Progenitor cell of endocrine pancreas (in vitro differentiated cells): Measurements from ENCODE around the gene ARHGAP15. TPM values are rescaled to one million over a fixed set of nuclear protein-coding genes. Genes with fewer than 3 reads are reported as not detected.

Experiments
- DNase-seq: peaks from one replicate; pipeline ENCODE4 v3.0.0; 2021; ENCODE audit warnings: low spot score; ENCODE audit not compliant: unreplicated experiment
- H3K27ac Mint-ChIP-seq: 2 replicates; pipeline ENCODE4 v1.8.0; 2021; ENCODE audit warnings: mild to moderate bottlenecking, moderate library complexity, mixed read lengths
- H3K27me3 Mint-ChIP-seq: 2 replicates; pipeline ENCODE4 v1.8.0; 2021; ENCODE audit warnings: mixed read lengths
- H3K36me3 Mint-ChIP-seq: 2 replicates; pipeline ENCODE4 v1.8.0; 2022; ENCODE audit warnings: mixed read lengths; ENCODE audit not compliant: insufficient read depth
- H3K4me1 Mint-ChIP-seq: 2 replicates; pipeline ENCODE4 v1.8.0; 2021; ENCODE audit warnings: low read depth, mixed read lengths
- H3K4me3 Mint-ChIP-seq: 2 replicates; pipeline ENCODE4 v1.8.0; 2021; ENCODE audit warnings: low read depth, mild to moderate bottlenecking, moderate library complexity, mixed read lengths
- H3K9me3 Mint-ChIP-seq: 2 replicates; pipeline ENCODE4 v1.8.0; 2021; ENCODE audit warnings: low read depth, mixed read lengths
- total RNA-seq: library from RNA; stranded (reverse); gene quantifications from 2 replicates; pipeline ENCODE4 v1.2.1, GENCODE V29; 2021
- TF ChIP-seq, protein P1 (sequence below): fragments of 200-600 bp; sonication (generic); IDR thresholded peaks from one replicate; pipeline ENCODE4 v1.5.0; 2021; ENCODE audit warnings: antibody characterized with exemption, mild to moderate bottlenecking; ENCODE audit not compliant: unreplicated experiment

Gene ARHGAP15
- total RNA-seq, 1 donor from 2014 or later, result not detected

DNA sequence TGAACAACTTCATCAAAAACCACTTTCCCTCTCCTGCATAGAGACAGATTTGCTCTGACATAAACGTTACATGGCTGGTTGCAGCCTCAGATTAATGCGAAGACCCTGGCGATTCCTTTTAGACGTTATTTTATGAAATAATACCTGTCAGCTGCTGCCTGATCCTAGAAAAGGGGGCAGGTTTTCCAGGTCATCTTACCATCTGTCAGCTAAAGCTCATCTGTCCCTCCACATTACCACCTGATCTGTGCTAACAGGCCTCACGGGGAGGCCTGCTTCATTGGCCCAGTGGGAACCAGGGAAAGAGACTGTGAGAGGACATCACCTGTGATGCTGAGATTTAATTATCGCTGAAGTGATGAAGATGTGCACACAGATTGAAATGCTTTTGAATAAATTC lies 261.0 kb downstream of the ARHGAP15 start:
- H3K4me3 Mint-ChIP-seq, result no peak overlapping the region
- no peaks in the 10 kb centered on the region for H3K9me3 Mint-ChIP-seq
- no peak overlapping the region for H3K27ac Mint-ChIP-seq
- DNase-seq, result no peak
- H3K36me3 Mint-ChIP-seq, result no peaks in the 10 kb centered on the region
- H3K4me1 Mint-ChIP-seq, result peaks cover 9% of the 10 kb centered on the region
- TF ChIP-seq, protein P1, sequence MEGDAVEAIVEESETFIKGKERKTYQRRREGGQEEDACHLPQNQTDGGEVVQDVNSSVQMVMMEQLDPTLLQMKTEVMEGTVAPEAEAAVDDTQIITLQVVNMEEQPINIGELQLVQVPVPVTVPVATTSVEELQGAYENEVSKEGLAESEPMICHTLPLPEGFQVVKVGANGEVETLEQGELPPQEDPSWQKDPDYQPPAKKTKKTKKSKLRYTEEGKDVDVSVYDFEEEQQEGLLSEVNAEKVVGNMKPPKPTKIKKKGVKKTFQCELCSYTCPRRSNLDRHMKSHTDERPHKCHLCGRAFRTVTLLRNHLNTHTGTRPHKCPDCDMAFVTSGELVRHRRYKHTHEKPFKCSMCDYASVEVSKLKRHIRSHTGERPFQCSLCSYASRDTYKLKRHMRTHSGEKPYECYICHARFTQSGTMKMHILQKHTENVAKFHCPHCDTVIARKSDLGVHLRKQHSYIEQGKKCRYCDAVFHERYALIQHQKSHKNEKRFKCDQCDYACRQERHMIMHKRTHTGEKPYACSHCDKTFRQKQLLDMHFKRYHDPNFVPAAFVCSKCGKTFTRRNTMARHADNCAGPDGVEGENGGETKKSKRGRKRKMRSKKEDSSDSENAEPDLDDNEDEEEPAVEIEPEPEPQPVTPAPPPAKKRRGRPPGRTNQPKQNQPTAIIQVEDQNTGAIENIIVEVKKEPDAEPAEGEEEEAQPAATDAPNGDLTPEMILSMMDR, result no peak
- no peaks in the 10 kb centered on the region for H3K27me3 Mint-ChIP-seq

GRCh38 chr2:143392358-143392757 lies 263.1 kb downstream of the ARHGAP15 start:
- no peaks in the 10 kb centered on the region for H3K9me3 Mint-ChIP-seq
- no peak overlapping the region for H3K27ac Mint-ChIP-seq
- peaks cover 3% of the 10 kb centered on the region for H3K27me3 Mint-ChIP-seq
- TF ChIP-seq, protein P1, result no peak
- H3K4me3 Mint-ChIP-seq, result no peak overlapping the region
- H3K36me3 Mint-ChIP-seq, result no peaks in the 10 kb centered on the region
- peaks cover 9% of the 10 kb centered on the region for H3K4me1 Mint-ChIP-seq
- DNase-seq, result no peak

- H3K9me3 Mint-ChIP-seq, result no peaks in the 10 kb centered on the region
- no peak overlapping the region for H3K27ac Mint-ChIP-seq
- peaks cover 9% of the 10 kb centered on the region for H3K4me1 Mint-ChIP-seq
- TF ChIP-seq, protein P1, result no peak
- no peaks in the 10 kb centered on the region for H3K36me3 Mint-ChIP-seq
- no peak for DNase-seq
- H3K27me3 Mint-ChIP-seq, result peaks cover 3% of the 10 kb centered on the region
- H3K4me3 Mint-ChIP-seq, result no peak overlapping the region
Measured at GRCh38 chr2:143394062-143394461, 264.8 kb downstream of the ARHGAP15 start.

DNA sequence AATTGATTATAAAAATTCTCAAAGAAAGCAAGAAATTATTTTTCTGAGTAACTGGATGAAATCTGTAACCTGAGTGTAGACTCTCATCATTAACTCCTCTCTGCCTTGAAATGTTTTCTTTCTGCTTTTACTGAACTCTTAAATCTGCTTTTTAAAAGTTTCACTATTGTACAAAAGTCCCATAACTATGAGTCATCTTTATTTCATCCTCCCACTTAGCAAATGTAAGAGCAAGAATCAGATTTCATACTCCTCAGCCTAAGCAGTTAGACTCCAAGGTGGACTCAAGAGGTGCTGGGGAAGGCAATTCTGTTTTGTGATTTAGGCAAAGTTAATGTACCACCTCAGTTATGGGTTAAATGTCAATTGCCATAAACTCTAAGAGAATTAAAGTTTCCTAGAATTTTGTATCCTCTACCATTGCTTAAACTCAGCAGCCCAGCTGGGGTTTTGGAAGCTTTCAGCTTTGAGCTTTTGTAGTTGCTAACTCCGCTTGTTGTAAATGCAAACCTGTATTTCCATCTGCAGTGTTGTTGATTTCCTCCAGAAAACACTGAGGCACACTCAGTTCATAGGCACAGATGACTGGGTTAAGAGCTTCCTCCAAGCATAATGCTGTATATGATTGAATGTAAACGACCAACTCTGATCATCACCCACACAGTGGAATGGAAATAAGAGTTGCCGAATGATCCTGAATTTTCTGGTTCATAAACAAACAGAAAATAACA lies 268.8 kb downstream of the ARHGAP15 start:
- Mint-ChIP-seq H3K9me3 (no peaks in the 10 kb centered on the region), H3K4me3 (no peak overlapping the region), H3K36me3 (no peaks in the 10 kb centered on the region), H3K27me3 (peaks cover 3% of the 10 kb centered on the region), H3K27ac (no peak overlapping the region), H3K4me1 (no peaks in the 10 kb centered on the region)
- DNase-seq, result no peak
- TF ChIP-seq, protein P1, result no peak

DNA sequence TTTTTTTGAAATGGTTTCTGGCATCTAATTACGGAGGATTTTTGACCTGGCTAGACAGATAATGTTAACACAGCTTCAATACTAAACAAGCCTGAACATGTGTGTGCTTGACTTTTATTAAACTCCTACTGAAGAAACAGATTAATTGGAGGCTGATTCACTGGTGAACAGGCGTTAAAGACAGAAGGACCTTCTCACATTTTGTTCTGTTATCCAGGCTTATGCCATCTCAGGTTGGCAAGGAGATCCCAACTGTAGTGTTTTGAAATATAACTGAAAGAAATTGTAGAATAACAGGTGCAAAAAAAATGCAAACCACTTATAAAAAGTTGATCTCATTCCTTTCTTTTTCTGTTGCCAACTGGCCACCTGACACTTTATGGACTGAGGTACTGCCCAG lies 269.6 kb downstream of the ARHGAP15 start:
- no peaks in the 10 kb centered on the region for H3K4me1 Mint-ChIP-seq
- H3K27me3 Mint-ChIP-seq, result peaks cover 3% of the 10 kb centered on the region
- no peaks in the 10 kb centered on the region for H3K36me3 Mint-ChIP-seq
- DNase-seq, result no peak
- TF ChIP-seq, protein P1, result no peak
- no peaks in the 10 kb centered on the region for H3K9me3 Mint-ChIP-seq
- no peak overlapping the region for H3K4me3 Mint-ChIP-seq
- H3K27ac Mint-ChIP-seq, result no peak overlapping the region
